ENCODE data around the gene BMP3. TPM values are rescaled to one million over a fixed set of nuclear protein-coding genes. Genes with fewer than 3 reads are reported as not detected.

The BMP3 gene
- total and polyA plus RNA-seq, 2 donors (not counting 3 experiments of a cell fraction or from before 2014, with no cell fraction given): not detected

DNA sequence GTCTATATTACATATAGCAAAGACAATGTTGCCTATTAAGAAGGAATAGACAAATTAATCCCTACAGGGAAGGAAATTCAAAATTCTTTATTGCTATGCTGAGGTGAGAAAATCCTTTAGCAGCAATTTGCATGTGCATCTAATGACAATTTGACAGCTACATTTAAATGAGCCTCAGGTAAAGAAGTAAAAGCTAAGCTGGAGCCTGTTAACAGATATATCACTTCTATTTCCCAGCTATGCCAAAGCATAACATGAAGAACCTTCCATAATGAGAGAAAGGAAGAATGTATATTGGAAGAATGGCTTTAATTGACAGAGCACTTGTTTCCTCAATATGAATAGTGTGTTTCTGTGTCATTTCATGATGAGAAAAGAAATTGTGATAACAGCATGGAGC is 71.6 kb downstream of the BMP3 start:
- H2AFZ ChIP-seq (ENCODE audit: low read depth, low read length): no peak overlapping the region
- no peaks in the 10 kb centered on the region for H3K27me3 ChIP-seq (ENCODE audit: control insufficient read depth in 2 of 2, insufficient read depth in 2 of 2, low read length in 2 of 2)
- H3K4me2 ChIP-seq (ENCODE audit: insufficient read depth, low read length): no peak overlapping the region
- H3K4me1 ChIP-seq (ENCODE audit: control insufficient read depth, extremely low read depth, insufficient read depth, low read length): no peaks in the 10 kb centered on the region
- dilution Hi-C loops (cut with MboI; ENCODE audit: extremely low pct_ligation_motif_present, low sequenced_read_pairs): no loop called here
- H3K4me3 ChIP-seq (replicated peaks in 1 of 3; ENCODE audit: insufficient read depth in 1 of 3, low read depth in 1 of 3, low read length in 3 of 3): no peak overlapping the region
- no peak overlapping the region for H3K27ac ChIP-seq (ENCODE audit: insufficient read depth, low read depth, low read length)
- H3K9me1 ChIP-seq (replicated peaks; ENCODE audit: control insufficient read depth, extremely low read depth, insufficient read depth, low read length): no peaks in the 10 kb centered on the region
- intact Hi-C loops (cut with micrococcal nuclease): no loop called here
- FAIRE-seq (no peak), DNase-seq (ENCODE audit: low read depth, low spot score) (no peak)
- no peak for TF ChIP-seq JUN (IDR thresholded peaks at IDR 0.05; ENCODE audit: borderline replicate concordance, insufficient read depth, insufficient read length, low read depth)
- TF ChIP-seq GATA2 (IDR thresholded peaks at IDR 0.05; ENCODE audit: insufficient read depth, insufficient read length, low read depth, low read length): no peak
- TF ChIP-seq, protein P1, sequence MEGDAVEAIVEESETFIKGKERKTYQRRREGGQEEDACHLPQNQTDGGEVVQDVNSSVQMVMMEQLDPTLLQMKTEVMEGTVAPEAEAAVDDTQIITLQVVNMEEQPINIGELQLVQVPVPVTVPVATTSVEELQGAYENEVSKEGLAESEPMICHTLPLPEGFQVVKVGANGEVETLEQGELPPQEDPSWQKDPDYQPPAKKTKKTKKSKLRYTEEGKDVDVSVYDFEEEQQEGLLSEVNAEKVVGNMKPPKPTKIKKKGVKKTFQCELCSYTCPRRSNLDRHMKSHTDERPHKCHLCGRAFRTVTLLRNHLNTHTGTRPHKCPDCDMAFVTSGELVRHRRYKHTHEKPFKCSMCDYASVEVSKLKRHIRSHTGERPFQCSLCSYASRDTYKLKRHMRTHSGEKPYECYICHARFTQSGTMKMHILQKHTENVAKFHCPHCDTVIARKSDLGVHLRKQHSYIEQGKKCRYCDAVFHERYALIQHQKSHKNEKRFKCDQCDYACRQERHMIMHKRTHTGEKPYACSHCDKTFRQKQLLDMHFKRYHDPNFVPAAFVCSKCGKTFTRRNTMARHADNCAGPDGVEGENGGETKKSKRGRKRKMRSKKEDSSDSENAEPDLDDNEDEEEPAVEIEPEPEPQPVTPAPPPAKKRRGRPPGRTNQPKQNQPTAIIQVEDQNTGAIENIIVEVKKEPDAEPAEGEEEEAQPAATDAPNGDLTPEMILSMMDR (IDR thresholded peaks at IDR 0.05; ENCODE audit: extremely low read depth in 1 of 2, insufficient read depth in 1 of 2, low read depth in 1 of 2, low read length in 2 of 2): no peak
- no peaks in the 10 kb centered on the region for H4K20me1 ChIP-seq (replicated peaks; ENCODE audit: control insufficient read depth, extremely low read depth, insufficient read depth, low read length)
- BruUV-seq (replicated peaks): no TSS peak
- H3K79me2 ChIP-seq (ENCODE audit: control insufficient read depth, insufficient read depth, low read length): no peaks in the 10 kb centered on the region
- H3K9ac ChIP-seq (replicated peaks; ENCODE audit: extremely low read depth, insufficient read depth, low read length): no peak overlapping the region
- ChIA-PET POLR2A (no interaction called here), CTCF (interaction anchor here (1.2 kb wide), 1 partner anchor 15 kb away, joined by 3 read pairs; no protein-coding TSS in a partner anchor)
- H3K36me3 ChIP-seq (ENCODE audit: control insufficient read depth in 2 of 2, extremely low read depth in 1 of 2, insufficient read depth in 2 of 2, low read length in 2 of 2): no peaks in the 10 kb centered on the region
- no peaks in the 10 kb centered on the region for H3K9me3 ChIP-seq (replicated peaks; ENCODE audit: control insufficient read depth, insufficient read depth, low read length)

DNA sequence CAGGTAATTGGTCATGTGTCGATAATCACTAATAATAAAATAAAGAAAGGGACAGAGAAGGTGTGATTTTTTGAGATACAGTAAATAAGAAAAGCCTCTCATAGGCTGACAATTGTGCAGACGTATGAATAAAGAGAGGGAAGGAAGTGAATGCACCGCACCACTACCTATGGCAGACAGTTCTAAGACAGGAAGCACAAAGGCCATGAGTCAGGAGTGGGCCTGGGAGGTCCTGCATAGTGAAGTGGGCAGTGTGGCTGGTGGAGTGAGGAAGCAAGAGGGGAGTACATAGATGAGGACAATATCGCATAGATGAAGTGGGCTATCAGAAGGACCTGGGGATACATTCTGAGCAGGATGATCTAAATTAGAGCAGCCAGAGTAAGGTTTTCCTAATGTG is 75.6 kb downstream of the BMP3 start:
- BruUV-seq (replicated peaks): no TSS peak
- Histone ChIP-seq H3K79me2 (ENCODE audit: control insufficient read depth, insufficient read depth, low read length) (no peaks in the 10 kb centered on the region), H3K9ac (replicated peaks; ENCODE audit: extremely low read depth, insufficient read depth, low read length) (no peak overlapping the region), H2AFZ (ENCODE audit: low read depth, low read length) (no peak overlapping the region), H3K9me3 (replicated peaks; ENCODE audit: control insufficient read depth, insufficient read depth, low read length) (no peaks in the 10 kb centered on the region), H3K36me3 (ENCODE audit: control insufficient read depth in 2 of 2, extremely low read depth in 1 of 2, insufficient read depth in 2 of 2, low read length in 2 of 2) (no peaks in the 10 kb centered on the region), H3K4me2 (ENCODE audit: insufficient read depth, low read length) (no peak overlapping the region), H3K9me1 (replicated peaks; ENCODE audit: control insufficient read depth, extremely low read depth, insufficient read depth, low read length) (no peaks in the 10 kb centered on the region), H3K4me1 (ENCODE audit: control insufficient read depth, extremely low read depth, insufficient read depth, low read length) (no peaks in the 10 kb centered on the region), H4K20me1 (replicated peaks; ENCODE audit: control insufficient read depth, extremely low read depth, insufficient read depth, low read length) (no peaks in the 10 kb centered on the region), H3K4me3 (replicated peaks in 1 of 3; ENCODE audit: insufficient read depth in 1 of 3, low read depth in 1 of 3, low read length in 3 of 3) (no peak overlapping the region), H3K27me3 (ENCODE audit: control insufficient read depth in 2 of 2, insufficient read depth in 2 of 2, low read length in 2 of 2) (no peaks in the 10 kb centered on the region), H3K27ac (ENCODE audit: insufficient read depth, low read depth, low read length) (no peak overlapping the region)
- dilution Hi-C loops (cut with MboI; ENCODE audit: extremely low pct_ligation_motif_present, low sequenced_read_pairs) (no loop called here), intact Hi-C loops (cut with micrococcal nuclease) (no loop called here)
- DNase-seq (ENCODE audit: low read depth, low spot score): no peak
- no peak for TF ChIP-seq GATA2 (IDR thresholded peaks at IDR 0.05; ENCODE audit: insufficient read depth, insufficient read length, low read depth, low read length)
- no peak for TF ChIP-seq POLR2A (IDR thresholded peaks at IDR 0.05; ENCODE audit: low read depth, low read length)
- no peak for TF ChIP-seq MAX (IDR thresholded peaks at IDR 0.05; ENCODE audit: insufficient read depth, insufficient read length)
- TF ChIP-seq EZH2 (IDR thresholded peaks at IDR 0.05; ENCODE audit: borderline replicate concordance, low read depth, low read length, severe bottlenecking): no peak
- TF ChIP-seq, protein P1 (IDR thresholded peaks at IDR 0.05; ENCODE audit: extremely low read depth in 1 of 2, insufficient read depth in 1 of 2, low read depth in 1 of 2, low read length in 2 of 2): no peak
- no peak for TF ChIP-seq JUN (IDR thresholded peaks at IDR 0.05; ENCODE audit: borderline replicate concordance, insufficient read depth, insufficient read length, low read depth)
- TF ChIP-seq MYC (IDR thresholded peaks at IDR 0.05; ENCODE audit: low read depth, low read length): no peak
- no peak for TF ChIP-seq POLR2AphosphoS5 (IDR thresholded peaks at IDR 0.05; ENCODE audit: insufficient read depth, low read depth, low read length)
- TF ChIP-seq FOS (IDR thresholded peaks at IDR 0.05; ENCODE audit: borderline replicate concordance, insufficient read depth, low read length): no peak
- ChIA-PET CTCF (no interaction called here), POLR2A (no interaction called here)
- FAIRE-seq: no peak

Data from endothelial cell of umbilical vein (primary cell).